HG03097 (cell line): ENCODE results near the gene PIGV.
"Not testable (repeated sequence)": the region's sequence is repeated elsewhere in the genome, so short reads cannot be mapped to it uniquely, and the experiment has no call there.

Source experiments
- ATAC-seq: cut with Tn5 transposase; IDR thresholded peaks from one replicate; pipeline ENCODE4 v1.9.1; 2021; ENCODE audit not compliant: unreplicated experiment, low FRiP score

The PIGV gene

GRCh38 chr1:26790551-26790953 lies 2.8 kb downstream of the PIGV start:
- ATAC-seq: no peak

DNA sequence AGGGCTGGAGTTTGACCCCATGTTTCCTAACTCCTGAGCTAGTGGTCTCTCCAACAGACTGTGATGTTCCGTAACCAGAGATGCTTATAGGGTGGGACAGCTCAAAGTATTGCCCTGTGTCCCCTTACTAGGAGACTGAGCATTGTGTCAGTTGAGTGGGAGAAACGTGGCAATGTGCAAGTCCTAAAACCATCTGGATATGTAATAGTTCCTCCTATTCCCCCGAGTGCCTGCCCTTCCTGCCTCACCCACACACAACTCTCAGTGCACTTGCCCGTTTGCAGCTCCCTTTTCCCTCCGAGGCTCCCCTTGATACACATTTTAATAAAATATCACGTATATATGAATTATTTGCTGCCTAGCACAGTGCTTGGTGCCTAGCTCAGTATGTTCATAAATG lies 3.4 kb downstream of the PIGV start:
- no peak for ATAC-seq

- ATAC-seq: no peak
These were observed 3.9 kb downstream of the PIGV start for GRCh38 chr1:26791626-26792025.

GRCh38 chr1:26792924-26793323 lies 5.2 kb downstream of the PIGV start:
- ATAC-seq: no peak

- no peak for ATAC-seq
These were observed 6.6 kb downstream of the PIGV start for GRCh38 chr1:26794391-26794790.

DNA sequence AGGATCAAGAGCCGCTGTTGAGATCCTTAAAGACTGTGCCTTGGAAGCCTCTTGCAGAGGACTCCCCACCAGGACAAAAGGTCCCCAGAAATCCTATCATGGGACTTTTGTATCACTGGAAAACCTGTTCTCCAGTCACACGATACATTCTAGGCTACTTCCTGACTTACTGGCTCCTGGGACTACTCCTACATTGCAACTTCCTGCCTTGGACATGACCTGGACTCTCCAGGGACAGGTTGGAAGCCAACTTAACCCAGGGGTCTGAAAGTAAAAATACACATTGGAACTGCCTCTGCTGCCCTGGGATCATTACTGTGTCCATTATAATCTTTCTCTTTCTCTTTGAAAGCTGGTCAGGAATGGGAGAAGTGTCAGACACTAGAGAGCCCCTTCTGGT lies 9.9 kb downstream of the PIGV start:
- ATAC-seq: no peak

- ATAC-seq: no peak
These were observed 11.9 kb downstream of the PIGV start for GRCh38 chr1:26799479-26800142.

DNA sequence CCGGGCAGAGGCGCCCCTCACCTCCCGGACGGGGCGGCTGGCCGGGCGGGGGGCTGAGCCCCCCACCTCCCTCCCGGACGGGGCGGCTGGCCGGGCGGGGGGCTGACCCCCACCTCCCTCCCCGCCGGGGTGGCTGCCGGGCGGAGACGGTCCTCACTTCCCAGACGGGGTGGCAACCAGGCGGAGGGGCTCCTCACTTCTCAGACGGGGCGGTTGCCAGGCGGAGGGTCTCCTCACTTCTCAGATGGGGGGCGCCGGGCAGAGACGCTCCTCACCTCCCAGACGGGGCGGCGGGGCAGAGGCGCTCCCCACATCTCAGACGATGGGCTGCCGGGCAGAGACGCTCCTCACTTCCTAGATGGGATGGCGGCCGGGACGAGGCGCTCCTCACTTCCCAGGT lies 16.2 kb downstream of the PIGV start:
- not testable (repeated sequence) for ATAC-seq

- ATAC-seq: not testable (repeated sequence)
These were observed 22.4 kb downstream of the PIGV start for GRCh38 chr1:26810105-26810504.

DNA sequence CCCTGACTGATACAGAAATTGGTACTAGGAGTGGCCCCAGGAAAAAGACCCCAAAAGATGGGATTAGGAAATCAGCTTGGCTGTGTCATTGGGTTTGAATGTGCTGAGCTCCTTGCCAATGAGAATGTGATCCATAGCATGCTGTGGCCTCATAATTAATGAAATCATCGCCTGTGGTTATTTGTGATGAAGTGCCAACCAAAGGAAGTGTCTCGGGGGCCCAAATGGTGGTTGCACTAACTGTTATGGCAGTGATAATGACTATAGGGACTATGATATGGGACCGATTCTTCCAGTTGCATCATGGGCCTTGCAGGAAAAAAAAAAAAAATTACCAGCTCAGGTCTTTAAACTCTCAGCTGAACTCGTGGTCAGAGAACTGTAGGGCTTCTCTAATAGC lies 23.3 kb downstream of the PIGV start:
- no peak for ATAC-seq

DNA sequence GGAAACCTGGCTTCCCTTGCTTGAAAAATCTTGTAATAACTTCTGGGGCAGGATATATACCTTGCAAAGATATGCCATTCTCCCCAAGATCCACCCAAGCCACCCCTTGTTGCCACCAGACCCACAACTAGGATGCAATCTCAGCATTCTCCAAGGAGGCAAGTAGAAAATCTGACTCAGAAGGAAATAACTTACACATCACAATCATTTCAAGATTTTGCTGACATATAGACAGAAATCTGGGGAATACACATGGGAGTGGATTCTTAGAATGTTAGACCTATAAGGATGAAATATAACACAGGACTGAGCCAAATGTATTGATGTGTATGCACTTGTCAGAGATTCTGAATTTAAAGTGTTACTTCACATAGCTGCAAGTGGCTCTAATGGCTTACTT lies 24.0 kb downstream of the PIGV start:
- no peak for ATAC-seq

GRCh38 chr1:26814377-26814776 lies 26.6 kb downstream of the PIGV start:
- no peak for ATAC-seq

DNA sequence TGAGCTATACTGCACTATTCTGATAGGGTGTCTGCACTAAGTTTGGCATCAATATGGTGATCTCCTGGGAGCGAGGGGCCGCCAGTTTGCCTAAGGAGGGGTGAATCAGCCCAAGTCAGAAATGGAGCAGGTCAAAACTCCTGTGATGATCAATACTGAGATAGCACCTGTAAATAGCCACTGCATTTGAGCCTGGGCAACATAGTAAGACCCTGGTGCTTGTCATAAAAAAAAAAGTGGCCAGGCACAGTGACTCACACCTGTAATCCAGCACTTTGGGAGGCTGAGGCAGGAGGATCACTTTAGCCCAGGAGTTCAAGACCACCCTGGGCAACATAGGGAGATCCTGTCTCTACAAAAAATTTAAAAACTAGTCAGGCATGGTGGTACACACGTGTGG lies 27.1 kb downstream of the PIGV start:
- no peak for ATAC-seq

DNA sequence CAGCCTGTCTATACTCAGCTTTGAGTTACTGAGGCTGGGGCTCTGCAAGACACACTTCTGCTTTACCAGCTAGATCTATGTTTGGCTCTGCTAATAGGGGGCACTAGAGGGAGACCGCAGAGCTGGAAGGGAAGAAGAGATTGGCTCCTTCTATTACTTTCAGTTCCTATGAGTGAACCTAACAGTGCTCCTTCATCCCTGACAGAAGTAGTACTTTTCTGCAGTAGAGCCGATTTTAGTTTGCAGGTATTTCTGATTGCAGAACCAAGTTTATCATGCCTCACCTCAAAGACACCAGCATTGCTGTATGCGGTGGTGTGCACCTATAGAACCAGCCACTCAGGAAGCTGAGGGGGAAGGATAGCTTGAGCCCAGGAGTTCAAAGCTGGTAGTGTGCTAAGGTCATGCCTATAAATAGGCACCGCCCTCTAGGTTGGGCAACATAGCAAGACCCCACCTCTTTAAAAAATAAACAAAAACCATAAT lies 33.1 kb downstream of the PIGV start:
- ATAC-seq: peak; percentile 91

DNA sequence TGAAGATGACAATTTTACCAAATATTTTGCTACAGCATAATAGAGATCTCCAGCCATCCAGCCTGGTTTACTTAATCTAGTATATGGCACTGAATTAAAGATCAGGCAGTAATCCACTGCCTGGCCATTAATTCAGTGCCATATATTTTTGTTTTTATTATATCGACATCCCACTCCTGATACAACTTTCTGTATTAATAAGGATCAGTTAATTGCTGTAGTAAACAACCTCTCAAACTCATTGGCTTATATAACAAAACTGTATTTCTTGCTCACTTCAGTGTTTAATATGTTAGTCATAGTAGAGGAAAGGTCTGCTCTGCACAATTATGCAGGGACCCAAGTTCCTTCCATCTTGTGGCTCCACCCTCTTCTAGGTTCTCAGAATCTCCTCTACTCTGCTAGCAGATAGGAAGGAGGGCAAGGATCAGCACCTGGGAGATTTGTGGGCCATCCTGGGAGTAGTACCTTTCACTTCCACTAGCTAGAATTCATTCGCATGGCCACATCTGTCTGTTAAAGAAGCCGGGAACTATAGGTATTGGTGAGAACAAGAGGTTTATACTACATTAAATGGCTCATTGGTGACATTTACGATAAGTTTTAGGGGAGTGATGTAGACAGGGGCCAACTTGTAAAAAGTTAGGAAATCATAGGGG lies 35.1 kb downstream of the PIGV start:
- no peak for ATAC-seq

DNA sequence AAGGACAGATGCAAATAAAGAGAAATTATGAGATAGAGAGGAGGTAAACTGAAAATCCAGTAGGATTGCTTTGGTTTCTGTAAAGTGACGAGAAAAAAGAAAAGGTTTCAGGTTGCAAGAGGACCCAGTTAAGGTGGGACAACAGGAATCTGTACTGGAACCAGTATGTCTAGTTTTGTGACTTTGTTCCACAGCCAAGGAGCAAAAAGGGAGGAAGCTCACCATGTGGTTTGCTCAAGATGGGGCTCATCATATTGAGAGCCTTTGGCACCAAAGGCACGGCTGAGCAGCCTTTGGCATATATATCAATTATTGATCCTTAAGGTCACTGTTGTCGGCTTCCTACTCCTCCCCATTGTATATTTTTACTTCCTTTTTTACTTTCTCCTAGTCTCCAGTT lies 37.0 kb downstream of the PIGV start:
- no peak for ATAC-seq

DNA sequence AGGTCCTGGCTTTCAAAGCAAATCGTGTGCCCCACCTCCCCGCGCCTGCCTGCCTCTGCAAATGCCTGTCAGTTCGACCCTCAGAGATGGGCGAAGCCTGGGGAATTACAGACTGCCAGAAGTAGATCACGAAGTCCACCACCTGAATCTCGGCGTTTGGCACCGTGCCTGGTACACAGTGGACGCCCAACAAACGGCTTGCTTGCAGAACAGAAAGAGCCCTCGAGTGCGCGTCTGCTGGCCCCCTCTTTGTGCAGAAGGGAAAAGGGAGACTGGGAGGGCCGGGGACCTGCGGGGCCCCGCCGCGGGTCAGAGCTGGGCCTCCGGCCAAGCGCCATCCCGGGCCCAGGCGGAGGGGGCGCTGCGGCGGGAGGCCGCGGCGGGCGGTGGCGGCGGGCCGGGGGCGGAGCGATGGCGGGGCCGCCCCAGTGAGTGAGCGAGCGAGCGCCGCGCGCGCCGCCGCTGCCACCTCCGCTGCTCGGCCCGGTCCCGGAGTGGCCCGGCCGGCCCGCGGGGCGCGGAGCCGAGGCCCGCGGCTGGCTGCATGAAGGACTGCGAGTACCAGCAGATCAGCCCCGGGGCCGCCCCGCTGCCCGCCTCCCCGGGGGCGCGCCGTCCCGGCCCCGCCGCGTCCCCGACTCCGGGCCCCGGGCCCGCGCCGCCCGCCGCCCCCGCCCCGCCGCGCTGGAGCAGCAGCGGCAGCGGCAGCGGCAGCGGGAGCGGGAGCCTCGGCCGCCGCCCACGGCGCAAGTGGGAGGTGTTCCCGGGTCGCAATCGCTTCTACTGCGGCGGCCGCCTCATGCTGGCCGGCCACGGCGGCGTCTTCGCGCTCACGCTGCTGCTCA lies 38.7 kb downstream of the PIGV start, which contains the start of gene ZDHHC18:
TSS of gene ZDHHC18 (plus strand) at position 428 of the 845 bp plus-strand sequence. CDS start at position 545, 117 bp downstream.
- peak; percentile 77 for ATAC-seq

- ATAC-seq: no peak
These were observed 39.4 kb downstream of the PIGV start for GRCh38 chr1:26827106-26827604.

GRCh38 chr1:26827663-26828062 lies 39.9 kb downstream of the PIGV start:
- ATAC-seq: no peak

DNA sequence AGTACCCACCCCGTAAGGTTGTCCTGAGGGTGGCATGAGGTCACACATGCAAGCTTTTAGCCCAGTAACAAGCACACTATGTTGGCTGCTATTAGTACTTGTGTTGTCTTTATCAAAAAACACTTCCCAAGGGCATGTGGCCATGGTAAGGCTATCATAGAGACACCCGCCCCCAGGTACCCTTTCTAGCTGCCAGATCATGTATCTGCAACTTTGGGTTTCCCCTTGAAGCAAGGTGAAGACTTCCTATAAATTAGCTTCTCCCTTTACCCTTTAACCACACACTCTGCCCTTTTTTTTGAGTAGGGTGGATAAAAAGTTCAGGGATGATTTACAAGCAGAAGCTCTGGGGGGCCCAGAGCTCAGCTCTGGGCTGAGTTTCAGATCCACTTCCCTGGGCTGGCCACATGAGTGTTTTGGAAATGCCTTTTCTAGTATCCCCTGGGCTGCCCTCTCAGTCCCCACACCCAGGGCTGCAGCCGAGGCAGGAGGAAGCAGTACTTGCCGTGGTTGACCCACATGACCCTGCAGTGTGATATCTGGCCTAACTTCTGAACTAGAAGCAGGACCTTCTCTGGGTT lies 40.8 kb downstream of the PIGV start:
- no peak for ATAC-seq
